Tibial artery (tissue), 4 donors: ENCODE measurements around the gene FCGR1A.
"Not testable (repeated sequence)": the region's sequence is repeated elsewhere in the genome, so short reads cannot be mapped to it uniquely, and the experiment has no call there.

Experiments
- DNase-seq, 2 donors: peaks; one replicate each; pipeline ENCODE4 v3.0.0-alpha.2; 2019
- H3K27ac ChIP-seq, 2 donors: fragments of 200-600 bp; sonication (generic) in 1 of 2; 1 replicate in 1 of 2; 2 replicates in 1 of 2; pipeline ENCODE4 v1.5.1; 2018 to 2019; ENCODE audit warnings: mild to moderate bottlenecking in 1 of 2
- H3K27me3 ChIP-seq, 2 donors: fragments of 200-600 bp; sonication (generic) in 1 of 2; one replicate each; pipeline versions ENCODE4 v1.5.1 to v1.6.0; 2016 to 2019
- H3K36me3 ChIP-seq, 3 donors: fragments of 200-600 bp; sonication (generic) in 2 of 3; one replicate each; pipeline ENCODE4 v1.5.1; 2016 to 2019; ENCODE audit warnings: mild to moderate bottlenecking in 2 of 3
- H3K4me1 ChIP-seq, 4 donors: fragments of 200-600 bp; sonication (generic) in 2 of 4; 1 replicate in 3 of 4; 2 replicates in 1 of 4; pipeline ENCODE4 v1.5.1; 2016 to 2019
- H3K4me3 ChIP-seq, 2 donors: fragments of 200-600 bp; sonication (generic) in 1 of 2; 1 replicate in 1 of 2; 2 replicates in 1 of 2; pipeline ENCODE4 v1.5.1; 2018 to 2019; ENCODE audit warnings: mild to moderate bottlenecking in 2 of 2
- H3K9me3 ChIP-seq, 3 donors: fragments of 200-600 bp; sonication (generic) in 1 of 3; one replicate each; pipeline ENCODE4 v1.5.1; 2016 to 2019
- intact Hi-C: fragments of 100-400 bp; cut with DNase I; formaldehyde crosslinking; loops from one replicate; pipeline ENCODE4 v1.15.0; 2023; ENCODE audit warnings: low total_unique reads

FCGR1A gene

DNA sequence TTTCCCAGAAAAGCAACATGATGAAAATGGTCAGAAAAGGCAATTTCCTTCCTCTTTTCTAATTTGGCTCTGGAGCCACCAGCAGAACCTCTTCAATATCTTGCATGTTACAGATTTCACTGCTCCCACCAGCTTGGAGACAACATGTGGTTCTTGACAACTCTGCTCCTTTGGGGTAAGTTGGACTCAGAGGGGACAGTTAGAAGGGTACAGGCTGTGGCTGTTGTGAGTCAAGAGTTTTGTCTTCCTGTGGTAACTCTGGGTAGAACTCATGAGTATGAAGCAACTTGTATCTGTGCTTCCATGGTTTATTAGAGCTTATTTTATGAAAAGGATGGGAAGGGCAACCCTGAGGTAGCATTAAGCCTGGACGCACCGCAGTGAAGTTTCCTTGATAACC lies at the start of gene FCGR1A:
TSS of gene FCGR1A (plus strand) at position 95 of the 400 bp plus-strand sequence. CDS start at position 145, 50 bp downstream.
- H3K27ac ChIP-seq, H3K27me3 ChIP-seq, intact Hi-C loops, DNase-seq, H3K4me1 ChIP-seq, H3K9me3 ChIP-seq, H3K36me3 ChIP-seq, H3K4me3 ChIP-seq: not testable (repeated sequence)

DNA sequence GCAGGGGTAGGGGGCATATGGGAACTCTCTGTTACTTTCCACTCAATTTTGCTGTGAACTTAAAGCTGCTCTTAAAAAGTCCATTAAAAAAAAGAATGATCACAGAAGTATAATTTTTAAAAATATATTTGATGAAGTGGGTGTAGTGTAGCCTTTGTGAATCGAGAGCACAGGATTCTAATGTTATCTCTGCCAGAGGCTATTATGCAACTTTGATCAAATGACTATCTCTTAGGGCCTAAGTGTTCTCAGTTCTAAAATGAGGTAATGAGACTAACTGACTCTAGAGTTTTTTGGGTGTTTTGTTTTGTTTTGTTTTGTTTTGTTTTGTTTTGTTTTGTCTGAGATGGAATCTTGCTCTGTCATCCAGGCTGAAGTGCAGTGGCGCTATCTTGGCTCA lies 49.7 kb upstream of the FCGR1A start:
- H3K27me3 ChIP-seq, H3K27ac ChIP-seq, H3K4me1 ChIP-seq, DNase-seq, H3K4me3 ChIP-seq, intact Hi-C loops, H3K9me3 ChIP-seq, H3K36me3 ChIP-seq: not testable (repeated sequence)

DNA sequence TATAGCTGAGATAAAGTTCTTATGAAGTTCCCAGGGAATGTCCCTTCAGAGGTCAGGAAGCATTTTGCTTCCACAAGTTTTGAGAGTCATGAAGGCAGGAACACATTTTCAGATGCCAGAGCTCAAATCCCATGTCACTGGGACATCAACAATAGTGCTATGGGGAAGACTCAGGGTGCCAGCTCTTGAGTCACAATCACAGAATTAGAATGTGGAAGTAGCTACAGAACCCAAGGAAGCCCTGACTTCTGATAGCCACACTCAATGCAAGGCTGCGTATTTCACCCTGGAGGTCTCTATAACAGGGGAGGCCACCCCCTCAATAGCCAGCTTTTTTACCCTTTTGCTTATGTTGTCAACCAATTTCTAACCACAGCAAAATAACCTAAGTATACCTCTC lies 47.8 kb upstream of the FCGR1A start:
- H3K4me3 ChIP-seq, H3K36me3 ChIP-seq, intact Hi-C loops, H3K9me3 ChIP-seq, H3K27me3 ChIP-seq, H3K27ac ChIP-seq, H3K4me1 ChIP-seq, DNase-seq: not testable (repeated sequence)

DNA sequence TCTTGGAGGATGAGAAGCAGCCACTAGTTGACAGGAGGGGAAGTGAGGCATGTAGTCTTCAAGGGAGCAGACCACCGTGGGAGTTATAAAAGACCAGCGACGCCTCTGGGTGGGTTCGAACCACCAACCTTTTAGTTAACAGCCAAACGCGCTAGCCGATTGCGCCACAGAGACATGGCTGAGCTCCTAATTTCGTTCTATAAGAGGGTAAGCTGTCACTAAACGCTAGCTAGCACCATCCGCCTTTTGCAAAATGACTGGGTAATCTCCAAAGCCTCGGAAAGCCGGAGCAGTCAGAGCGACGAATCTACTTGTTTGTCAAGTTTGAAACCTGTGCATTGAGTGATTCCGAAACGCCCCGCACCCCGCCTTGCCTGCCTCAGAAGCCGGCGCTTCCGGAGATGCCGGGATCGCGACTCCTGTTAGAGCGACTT lies 42.3 kb upstream of the FCGR1A start:
- H3K9me3 ChIP-seq, H3K27me3 ChIP-seq, H3K36me3 ChIP-seq, H3K27ac ChIP-seq, intact Hi-C loops, H3K4me3 ChIP-seq, H3K4me1 ChIP-seq: not testable (repeated sequence)
- peak in 1 of 2 donors; percentile 65 for DNase-seq

DNA sequence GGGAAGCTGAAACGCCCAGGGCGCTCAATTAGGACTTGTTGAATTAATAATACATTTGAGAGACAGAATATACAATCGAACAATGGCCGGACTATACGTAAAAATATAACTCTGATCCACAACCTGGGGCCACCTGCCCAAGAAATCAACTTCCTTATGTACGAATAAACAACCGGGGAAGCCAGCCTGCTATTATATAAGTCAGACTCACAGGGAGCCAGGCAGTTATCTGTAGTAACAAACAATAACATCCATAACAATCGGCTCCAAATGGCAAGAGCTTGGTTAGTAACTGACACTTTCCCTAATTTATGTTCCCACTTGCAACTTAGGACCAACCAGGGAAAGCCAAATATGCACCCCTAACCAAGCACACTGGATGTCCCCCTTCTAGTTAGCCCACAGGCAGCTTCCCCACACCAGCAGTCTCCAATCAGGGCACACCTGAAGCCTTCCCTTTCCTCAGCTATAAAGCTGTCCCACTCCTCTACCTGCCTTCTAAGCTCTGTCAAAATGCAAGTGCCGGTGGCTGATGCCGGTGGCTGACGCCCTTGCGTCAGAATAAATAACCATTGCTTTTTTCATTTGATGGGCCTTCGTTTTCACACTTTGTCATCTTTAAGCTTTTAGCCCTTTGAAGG lies 41.8 kb upstream of the FCGR1A start:
- DNase-seq, H3K4me3 ChIP-seq, intact Hi-C loops, H3K9me3 ChIP-seq, H3K27ac ChIP-seq, H3K4me1 ChIP-seq, H3K27me3 ChIP-seq, H3K36me3 ChIP-seq: not testable (repeated sequence)

DNA sequence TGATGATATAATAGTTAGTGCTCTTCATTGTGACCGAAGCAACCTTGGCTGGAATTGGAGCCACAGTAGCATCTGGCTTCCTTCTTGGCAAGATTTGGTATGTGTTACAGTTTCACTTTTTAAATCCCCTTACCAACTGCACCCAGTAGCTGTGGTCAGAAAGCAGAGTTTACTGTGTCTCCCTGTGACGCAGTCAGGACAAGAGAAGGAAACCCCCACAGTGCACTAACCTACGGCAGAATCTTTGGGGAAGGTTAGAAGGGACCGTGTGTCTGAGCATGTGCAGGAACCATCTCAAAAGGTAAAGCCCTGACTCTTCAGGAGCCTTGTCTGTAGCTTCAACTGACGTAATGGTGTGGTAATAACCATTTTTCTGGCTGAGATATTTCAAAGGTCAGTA lies 40.6 kb upstream of the FCGR1A start:
- intact Hi-C loops, H3K4me1 ChIP-seq, H3K27ac ChIP-seq, H3K9me3 ChIP-seq, H3K36me3 ChIP-seq, H3K4me3 ChIP-seq, DNase-seq, H3K27me3 ChIP-seq: not testable (repeated sequence)

DNA sequence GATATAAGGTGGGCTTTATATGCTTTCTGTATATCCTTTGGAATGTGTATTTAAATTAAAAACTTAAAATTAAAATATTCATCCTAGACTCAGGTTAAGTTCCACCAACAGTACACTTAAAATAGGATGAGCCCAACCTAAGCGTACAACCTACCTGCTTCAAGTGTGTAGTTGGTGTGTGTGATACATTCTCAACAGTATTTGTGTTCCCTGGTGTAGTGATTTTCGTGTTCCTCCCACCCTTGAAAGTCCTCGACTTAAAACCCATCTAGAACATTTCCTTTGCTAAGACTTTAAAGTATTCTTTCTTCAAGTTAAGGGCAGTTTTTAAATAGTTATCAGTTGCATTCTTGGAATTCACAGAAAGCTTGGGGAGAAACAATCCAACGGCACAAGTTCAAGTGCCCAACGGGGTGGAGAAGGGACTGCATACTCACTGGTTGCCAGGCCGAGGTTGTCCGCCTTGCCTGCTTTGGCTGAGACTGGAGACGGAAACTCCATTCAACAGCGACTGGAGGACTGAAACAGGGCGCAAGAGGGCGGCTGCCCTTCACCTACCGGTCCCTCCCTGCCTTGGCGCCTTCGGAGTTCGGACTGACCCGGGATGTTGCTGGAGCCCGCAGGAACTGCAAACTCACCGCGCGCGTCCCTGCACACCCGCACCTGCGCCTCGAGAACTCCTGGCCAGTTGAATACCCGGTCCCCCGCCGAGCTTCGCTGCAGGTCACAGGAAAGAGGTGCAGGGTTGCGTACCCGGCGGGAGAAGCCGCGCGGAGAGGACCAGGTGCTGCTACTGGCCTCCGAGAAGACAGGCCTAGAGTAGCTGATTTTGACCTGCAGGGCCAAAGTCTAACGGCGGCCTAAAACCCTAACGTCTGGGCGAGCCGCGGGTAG lies 35.8 kb upstream of the FCGR1A start:
- H3K4me3 ChIP-seq, H3K27ac ChIP-seq, H3K36me3 ChIP-seq, H3K9me3 ChIP-seq, H3K27me3 ChIP-seq, H3K4me1 ChIP-seq, intact Hi-C loops: not testable (repeated sequence)
- DNase-seq = peak in 1 of 2 donors; percentile 54

DNA sequence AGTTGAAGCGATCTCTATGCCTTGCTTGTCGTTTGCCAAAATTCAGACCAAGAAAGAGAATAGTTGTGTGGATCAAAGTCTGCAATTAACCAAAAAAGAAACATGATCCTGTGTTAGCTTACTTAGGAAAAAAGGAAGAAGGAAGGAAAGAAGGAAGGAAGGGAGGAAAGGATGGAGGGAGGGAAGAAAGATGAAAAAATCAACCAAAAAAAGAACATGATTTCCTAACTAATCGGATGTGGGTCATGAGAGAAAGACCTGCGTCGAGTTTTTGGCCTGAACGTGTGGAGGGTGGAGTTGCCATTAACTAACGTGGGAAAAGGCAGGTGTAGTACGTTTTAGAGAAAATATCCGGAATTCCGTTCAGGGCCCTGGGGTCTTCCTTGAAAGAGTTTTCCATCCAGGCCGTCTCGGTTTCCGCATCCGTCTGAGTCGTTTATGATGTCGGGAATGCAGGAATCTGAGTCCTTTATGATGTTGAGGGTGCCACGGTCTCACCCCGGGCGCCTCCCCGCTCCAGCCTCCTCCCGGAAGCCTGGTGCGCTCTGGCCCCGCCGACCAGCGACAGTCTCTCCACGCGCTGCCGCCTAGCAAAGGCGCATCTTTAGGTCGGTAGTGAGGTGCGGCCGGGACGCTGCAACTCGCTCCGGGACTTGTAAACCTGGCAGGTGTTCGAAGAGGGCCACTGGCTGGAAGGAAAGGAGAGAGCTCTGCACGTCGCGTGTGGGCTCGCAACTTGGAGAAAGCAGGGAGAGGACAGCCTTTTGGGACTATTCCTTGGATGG lies 34.9 kb upstream of the FCGR1A start:
- intact Hi-C loops, DNase-seq: not testable (repeated sequence)

DNA sequence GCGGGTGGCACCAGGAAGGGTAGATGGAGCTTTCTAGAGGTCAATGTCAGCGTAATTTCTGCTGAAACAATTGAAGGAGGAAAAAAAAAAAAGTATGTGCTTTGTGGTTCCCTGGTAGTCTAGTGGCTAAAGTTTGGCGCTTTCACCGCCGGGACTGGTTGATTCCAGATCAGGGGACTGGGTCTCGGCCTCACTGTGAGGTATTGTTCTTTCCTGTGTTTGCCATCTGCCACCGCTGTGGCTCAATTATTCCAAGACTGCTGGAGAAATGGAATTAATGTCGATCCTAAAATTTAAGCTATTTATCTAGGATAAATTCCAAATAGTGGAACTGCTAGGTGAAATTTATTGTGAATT lies 34.4 kb upstream of the FCGR1A start:
- H3K36me3 ChIP-seq, H3K4me3 ChIP-seq, H3K4me1 ChIP-seq, H3K27ac ChIP-seq, H3K27me3 ChIP-seq, H3K9me3 ChIP-seq, DNase-seq, intact Hi-C loops: not testable (repeated sequence)

More for the DNA sequence above, 34.9 kb upstream of the FCGR1A start:
- H3K27me3 ChIP-seq, H3K27ac ChIP-seq, H3K4me3 ChIP-seq, H3K9me3 ChIP-seq, H3K4me1 ChIP-seq, H3K36me3 ChIP-seq: not testable (repeated sequence)

DNA sequence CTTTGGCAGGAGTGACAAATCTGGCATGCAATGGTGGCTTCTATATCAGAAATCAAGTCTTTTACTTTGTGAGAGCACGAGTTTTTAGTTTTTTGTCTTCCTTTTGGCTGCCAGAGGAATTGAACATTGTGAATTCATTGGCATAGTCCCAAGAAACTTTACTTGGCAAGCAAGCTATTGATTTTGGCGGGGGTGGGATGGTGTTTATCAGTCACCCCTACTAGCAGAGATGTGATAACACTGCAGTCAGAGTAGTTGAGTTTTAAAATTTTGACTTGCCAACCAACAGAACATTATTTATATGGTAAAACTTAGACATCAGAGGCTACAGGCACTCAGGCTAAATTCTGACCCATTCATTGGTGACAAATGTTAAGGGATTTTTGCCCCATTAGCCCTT lies 31.9 kb upstream of the FCGR1A start:
- H3K4me3 ChIP-seq, H3K36me3 ChIP-seq, intact Hi-C loops, H3K9me3 ChIP-seq, H3K27me3 ChIP-seq, DNase-seq, H3K4me1 ChIP-seq, H3K27ac ChIP-seq: not testable (repeated sequence)

DNA sequence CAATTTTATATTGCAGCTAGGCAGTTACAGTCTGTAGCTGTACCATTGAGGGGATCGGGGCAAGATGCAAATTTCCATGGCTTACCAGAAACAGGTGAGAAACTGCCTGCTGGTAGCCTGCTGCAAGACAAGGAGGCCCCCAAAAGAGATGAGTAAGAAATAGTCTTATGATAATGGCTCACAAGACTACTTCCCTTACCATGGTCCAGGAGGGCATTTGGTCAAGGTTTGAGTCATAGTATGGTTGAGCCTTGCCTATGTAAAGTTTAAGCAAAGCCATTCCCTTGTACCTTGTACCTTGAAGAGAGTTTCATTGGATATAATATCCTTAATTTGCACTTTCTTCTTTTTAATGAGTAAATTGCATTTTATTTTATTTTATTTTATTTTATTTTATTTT lies 30.3 kb upstream of the FCGR1A start:
- H3K27me3 ChIP-seq, H3K27ac ChIP-seq, H3K9me3 ChIP-seq, DNase-seq, H3K4me1 ChIP-seq, H3K36me3 ChIP-seq, intact Hi-C loops, H3K4me3 ChIP-seq: not testable (repeated sequence)

DNA sequence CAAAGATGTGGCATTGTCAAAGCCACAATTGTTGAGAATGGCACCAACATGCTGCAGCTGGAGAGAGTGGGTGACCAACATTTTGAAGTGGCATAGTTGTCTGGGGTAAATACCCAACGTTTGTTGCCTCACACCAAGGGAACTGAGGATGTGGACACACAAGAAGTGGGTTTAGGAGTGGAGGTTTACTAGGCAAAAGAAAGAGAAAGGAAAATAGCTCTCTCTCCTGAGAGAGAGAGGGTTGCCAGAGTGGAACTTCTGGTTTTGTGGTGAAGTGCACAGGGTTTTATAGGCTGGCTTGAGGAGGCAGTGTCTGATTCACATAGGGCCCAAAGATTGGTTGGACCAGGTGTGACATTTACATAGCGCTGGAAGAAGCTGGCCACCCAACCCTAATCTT lies 29.0 kb upstream of the FCGR1A start:
- H3K27me3 ChIP-seq, DNase-seq, H3K9me3 ChIP-seq, intact Hi-C loops, H3K4me3 ChIP-seq, H3K36me3 ChIP-seq, H3K27ac ChIP-seq, H3K4me1 ChIP-seq: not testable (repeated sequence)

DNA sequence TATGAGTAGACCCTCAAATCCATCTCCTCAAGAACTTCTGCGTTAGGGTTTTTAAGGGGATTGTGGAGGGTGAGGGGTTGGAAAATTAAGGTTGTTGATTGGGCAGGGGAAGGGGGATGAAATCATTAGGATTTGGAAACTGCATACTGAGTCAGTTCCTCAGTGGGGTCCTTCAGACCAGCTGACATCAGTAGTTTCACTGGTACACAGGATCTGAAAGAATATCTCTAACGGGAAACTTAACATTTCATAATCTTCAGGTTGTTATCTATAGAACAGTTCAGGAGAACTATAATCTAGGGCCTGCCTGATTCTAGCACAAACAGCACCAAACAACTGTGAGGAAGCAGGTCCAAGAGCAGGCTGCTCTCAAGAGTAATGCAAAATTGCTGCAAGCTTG lies 27.2 kb upstream of the FCGR1A start:
- DNase-seq = not testable (repeated sequence)

DNA sequence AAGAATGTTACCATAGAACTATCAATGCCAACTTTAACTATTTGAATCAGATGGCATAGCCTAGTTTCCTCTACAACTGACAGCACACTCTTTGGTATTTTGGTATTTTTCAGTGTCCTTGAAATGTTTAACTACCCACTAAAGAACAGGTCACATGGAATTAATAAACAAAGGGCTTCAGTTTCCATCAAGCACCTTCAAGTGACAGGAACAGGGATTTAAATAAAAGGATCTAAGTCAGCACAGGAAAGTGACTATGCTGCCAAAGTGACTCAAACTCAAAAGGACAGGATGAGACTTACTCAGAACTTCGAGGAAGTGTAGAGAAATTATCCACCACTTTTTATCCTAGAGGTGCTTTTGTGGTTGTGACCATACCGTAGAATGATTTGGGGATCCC lies 20.2 kb upstream of the FCGR1A start:
- H3K4me3 ChIP-seq, intact Hi-C loops, DNase-seq, H3K27ac ChIP-seq, H3K4me1 ChIP-seq, H3K36me3 ChIP-seq, H3K27me3 ChIP-seq, H3K9me3 ChIP-seq: not testable (repeated sequence)

More for the DNA sequence above, 27.2 kb upstream of the FCGR1A start:
- H3K27ac ChIP-seq, H3K9me3 ChIP-seq, H3K4me1 ChIP-seq, H3K36me3 ChIP-seq, H3K27me3 ChIP-seq, intact Hi-C loops, H3K4me3 ChIP-seq: not testable (repeated sequence)
